H9 (cell line): ENCODE results near the gene PXT1. TPM values are rescaled to one million over a fixed set of nuclear protein-coding genes. Genes with fewer than 3 reads are reported as not detected.

ENCODE experiments used
- DNase-seq: peaks from one replicate; pipeline ENCODE4 v3.0.0-alpha.2; 2017
- H2AFZ ChIP-seq: one replicate; pipeline ENCODE4 v1.6.1; 2013; ENCODE audit warnings: mild to moderate bottlenecking, low read length, control low read depth, moderate library complexity
- H2AK5ac ChIP-seq: 2 replicates; pipeline ENCODE4 v1.6.1; 2013; ENCODE audit warnings: low read length, control low read depth, mixed read lengths; ENCODE audit not compliant: insufficient read length
- H2BK120ac ChIP-seq: one replicate; pipeline ENCODE4 v1.6.1; 2013; ENCODE audit warnings: low read depth, mild to moderate bottlenecking, low read length, control low read depth, inconsistent platforms; ENCODE audit not compliant: poor library complexity, severe bottlenecking
- H2BK12ac ChIP-seq: 2 replicates; pipeline ENCODE4 v1.6.1; 2013; ENCODE audit warnings: low read length, control low read depth, mixed read lengths, low read depth; ENCODE audit not compliant: insufficient read length
- H2BK15ac ChIP-seq: 2 replicates; pipeline ENCODE4 v1.6.1; 2013; ENCODE audit warnings: low read depth, low read length, control low read depth
- H2BK20ac ChIP-seq: one replicate; pipeline ENCODE4 v1.6.1; 2013; ENCODE audit warnings: low read depth, mild to moderate bottlenecking, low read length, control low read depth, inconsistent platforms; ENCODE audit not compliant: poor library complexity, severe bottlenecking
- H2BK5ac ChIP-seq: 2 replicates; pipeline ENCODE4 v1.6.1; 2013; ENCODE audit warnings: low read length, control low read depth, mixed read lengths; ENCODE audit not compliant: insufficient read length
- H3K14ac ChIP-seq: 2 replicates; pipeline ENCODE4 v1.6.1; 2013; ENCODE audit warnings: low read length, control low read depth; ENCODE audit not compliant: insufficient read depth
- H3K18ac ChIP-seq: 2 replicates; pipeline ENCODE4 v1.6.1; 2013; ENCODE audit warnings: low read depth, mild to moderate bottlenecking, mixed read lengths, low read length, control low read depth; ENCODE audit not compliant: insufficient read length
- H3K23ac ChIP-seq: 2 replicates; pipeline ENCODE4 v1.6.1; 2013; ENCODE audit warnings: low read length, control low read depth, mixed read lengths, low read depth; ENCODE audit not compliant: insufficient read length
- H3K23me2 ChIP-seq: 2 replicates; pipeline ENCODE4 v1.6.1; 2013; ENCODE audit warnings: low read depth, mild to moderate bottlenecking, mixed read lengths, low read length, control low read depth; ENCODE audit not compliant: insufficient read length, poor library complexity, severe bottlenecking
- H3K27ac ChIP-seq: 2 replicates; pipeline ENCODE4 v1.5.1; 2013; ENCODE audit warnings: low read length, control low read depth, mixed read lengths, low read depth; ENCODE audit not compliant: insufficient read length
- H3K27me3 ChIP-seq: 2 replicates; pipeline ENCODE4 v1.6.1; 2013; ENCODE audit warnings: low read length, control low read depth, inconsistent platforms; ENCODE audit not compliant: insufficient read depth
- H3K4ac ChIP-seq: 2 replicates; pipeline ENCODE4 v1.6.1; 2013; ENCODE audit warnings: low read depth, mild to moderate bottlenecking, control low read depth, inconsistent platforms, low read length, moderate library complexity
- H3K4me1 ChIP-seq: 2 replicates; pipeline ENCODE4 v1.6.1; 2013; ENCODE audit warnings: low read length, control low read depth, inconsistent platforms; ENCODE audit not compliant: insufficient read depth
- H3K4me2 ChIP-seq: 2 replicates; pipeline ENCODE4 v1.6.1; 2013; ENCODE audit warnings: low read length, control low read depth, mixed read lengths; ENCODE audit not compliant: insufficient read length, insufficient read depth
- H3K56ac ChIP-seq: 2 replicates; pipeline ENCODE4 v1.6.1; 2013; ENCODE audit warnings: low read depth, mild to moderate bottlenecking, mixed read lengths, low read length, control low read depth; ENCODE audit not compliant: insufficient read length
- H3K79me1 ChIP-seq: 2 replicates; pipeline ENCODE4 v1.6.1; 2013; ENCODE audit warnings: low read depth, mild to moderate bottlenecking, moderate library complexity, low read length, control low read depth, inconsistent platforms; ENCODE audit not compliant: insufficient read depth, poor library complexity, severe bottlenecking
- H3K79me2 ChIP-seq: 2 replicates; pipeline ENCODE4 v1.6.1; 2013; ENCODE audit warnings: low read length, control low read depth, inconsistent platforms; ENCODE audit not compliant: insufficient read depth
- H3K9ac ChIP-seq: 2 replicates; pipeline ENCODE4 v1.6.1; 2013; ENCODE audit warnings: low read length, control low read depth, mixed read lengths; ENCODE audit not compliant: insufficient read length; ENCODE audit errors: extremely low read depth
- H3K9me3 ChIP-seq: one replicate; pipeline ENCODE4 v1.6.1; 2013; ENCODE audit warnings: low read depth, low read length, inconsistent platforms; ENCODE audit not compliant: control insufficient read depth
- H3T11ph ChIP-seq: one replicate; pipeline ENCODE4 v1.6.1; 2013; ENCODE audit warnings: mild to moderate bottlenecking, low read length, control low read depth, inconsistent platforms
- H4K20me1 ChIP-seq: one replicate; pipeline ENCODE4 v1.6.1; 2013; ENCODE audit not compliant: control insufficient read depth, insufficient read length, insufficient read depth
- H4K5ac ChIP-seq: 2 replicates; pipeline ENCODE4 v1.6.1; 2013; ENCODE audit warnings: low read depth, mild to moderate bottlenecking, mixed read lengths, low read length, control low read depth; ENCODE audit not compliant: insufficient read length
- H4K8ac ChIP-seq: replicated peaks from 2 replicates; pipeline ENCODE4 v1.6.1; 2013; ENCODE audit warnings: low read length, control low read depth, mixed read lengths, low read depth; ENCODE audit not compliant: insufficient read length
- H4K91ac ChIP-seq: 2 replicates; pipeline ENCODE4 v1.6.1; 2013; ENCODE audit warnings: low read depth, mild to moderate bottlenecking, moderate library complexity, mixed read lengths, low read length, control low read depth; ENCODE audit not compliant: insufficient read length
- H3K27ac Mint-ChIP-seq, 3 experiments: 2 replicates in 2 of 3; 3 replicates in 1 of 3; pipeline ENCODE4 v1.8.0; 2020 to 2021; ENCODE audit warnings: mixed read lengths in 3 of 3, mild to moderate bottlenecking in 1 of 3, moderate library complexity in 1 of 3
- H3K27me3 Mint-ChIP-seq: 2 replicates; pipeline ENCODE4 v1.8.0; 2021; ENCODE audit warnings: low read depth, mild to moderate bottlenecking, moderate library complexity, mixed read lengths
- H3K36me3 Mint-ChIP-seq, 3 experiments: 2 replicates in 2 of 3; 3 replicates in 1 of 3; pipeline ENCODE4 v1.8.0; 2020 to 2021; ENCODE audit warnings: low read depth in 3 of 3, mixed read lengths in 3 of 3; ENCODE audit not compliant: insufficient read depth in 1 of 3
- H3K4me1 Mint-ChIP-seq, 2 experiments: 2 replicates each; pipeline ENCODE4 v1.8.0; 2020; ENCODE audit warnings: mixed read lengths in 2 of 2
- H3K4me3 Mint-ChIP-seq, 2 experiments: 2 replicates in 1 of 2; 3 replicates in 1 of 2; pipeline ENCODE4 v1.8.0; 2020 to 2021; ENCODE audit warnings: mild to moderate bottlenecking in 2 of 2, mixed read lengths in 2 of 2, moderate library complexity in 1 of 2
- H3K9me3 Mint-ChIP-seq, 2 experiments: 2 replicates in 1 of 2; 3 replicates in 1 of 2; pipeline ENCODE4 v1.8.0; 2020; ENCODE audit warnings: mild to moderate bottlenecking in 2 of 2, mixed read lengths in 2 of 2, moderate library complexity in 1 of 2
- CTCF ChIP-seq: fragments of 200-600 bp; sonication (generic); conservative IDR thresholded peaks from 3 replicates; pipeline ENCODE4 v1.8.0; 2021; ENCODE audit warnings: antibody characterized with exemption, mild to moderate bottlenecking
- WGBS: extraction: QIAGEN DNeasy Blood & Tissue Kit; methylation state at CpG from one replicate; pipeline ENCODE4 v1.1.7; 2013; ENCODE audit warnings: missing lambda C conversion rate, low lambda C conversion rate, mixed read lengths; ENCODE audit not compliant: insufficient read length; ENCODE audit errors: extremely low coverage; 5-methylcytosine and 5-hydroxymethylcytosine counted together
- total RNA-seq: library from RNA; stranded (reverse); gene quantifications from 2 replicates; pipeline ENCODE4 v1.2.1, GENCODE V29; 2021

Gene PXT1
- total RNA-seq, 1 experiment from 2014 or later, result not detected

GRCh38 chr6:36358226-36358915 lies 84.3 kb downstream of the PXT1 start:
- H2BK12ac ChIP-seq, result no peak overlapping the region
- no peak overlapping the region for H3K14ac ChIP-seq
- H2AK5ac ChIP-seq, result no peak overlapping the region
- no peak overlapping the region for H3K23ac ChIP-seq
- peaks cover 0 to 2% of the 10 kb centered on the region in 2 experiments; a peak in 2 of 5 replicates for H3K9me3 Mint-ChIP-seq
- no peaks in the 10 kb centered on the region for H4K20me1 ChIP-seq
- no peaks in the 10 kb centered on the region for H3K4me1 Mint-ChIP-seq
- DNase-seq, result no peak
- no peak overlapping the region for H3K27ac Mint-ChIP-seq
- no peak overlapping the region for H3K56ac ChIP-seq
- TF ChIP-seq CTCF, result no peak
- H3K4ac ChIP-seq, result no peak overlapping the region
- no peaks in the 10 kb centered on the region for H3K27me3 ChIP-seq
- no peak overlapping the region for H3K18ac ChIP-seq
- no peaks in the 10 kb centered on the region for H3K79me1 ChIP-seq
- H2BK15ac ChIP-seq, result no peak overlapping the region
- peaks cover 0 to 2% (median 0%) of the 10 kb centered on the region in 3 experiments; a peak in 1 of 7 replicates for H3K36me3 Mint-ChIP-seq
- H3K9ac ChIP-seq, result no peak overlapping the region
- WGBS, result no CpG with 5 or more reads among the region's 4 CpGs
- H3T11ph ChIP-seq, result no peak overlapping the region
- H3K27ac ChIP-seq, result no peak overlapping the region
- H3K9me3 ChIP-seq, result no peaks in the 10 kb centered on the region
- no peak overlapping the region for H2BK20ac ChIP-seq
- H2BK120ac ChIP-seq, result no peak overlapping the region
- H3K4me3 Mint-ChIP-seq, result no peak overlapping the region
- no peak overlapping the region for H2AFZ ChIP-seq
- H2BK5ac ChIP-seq, result no peak overlapping the region
- no peak overlapping the region for H3K4me2 ChIP-seq
- no peak overlapping the region for H4K91ac ChIP-seq
- H3K4me1 ChIP-seq, result 0 out of 2 replicates have a peak, but pooled peaks cover 1% of the 10 kb centered on the region
- H4K5ac ChIP-seq, result no peak overlapping the region
- no peak overlapping the region for H4K8ac ChIP-seq
- H3K27me3 Mint-ChIP-seq, result peaks cover 2% of the 10 kb centered on the region
- H3K23me2 ChIP-seq, result no peaks in the 10 kb centered on the region
- no peaks in the 10 kb centered on the region for H3K79me2 ChIP-seq
